Germinal center (tissue), 1 donor: ENCODE measurements around the gene SLC66A3.
"Not testable (repeated sequence)": the region's sequence is repeated elsewhere in the genome, so short reads cannot be mapped to it uniquely, and the experiment has no call there.

ENCODE experiments used
- DNase-seq: peaks from one replicate; pipeline ENCODE4 v3.0.0; 2012; ENCODE audit warnings: mixed read lengths, low spot score

SLC66A3 gene

DNA sequence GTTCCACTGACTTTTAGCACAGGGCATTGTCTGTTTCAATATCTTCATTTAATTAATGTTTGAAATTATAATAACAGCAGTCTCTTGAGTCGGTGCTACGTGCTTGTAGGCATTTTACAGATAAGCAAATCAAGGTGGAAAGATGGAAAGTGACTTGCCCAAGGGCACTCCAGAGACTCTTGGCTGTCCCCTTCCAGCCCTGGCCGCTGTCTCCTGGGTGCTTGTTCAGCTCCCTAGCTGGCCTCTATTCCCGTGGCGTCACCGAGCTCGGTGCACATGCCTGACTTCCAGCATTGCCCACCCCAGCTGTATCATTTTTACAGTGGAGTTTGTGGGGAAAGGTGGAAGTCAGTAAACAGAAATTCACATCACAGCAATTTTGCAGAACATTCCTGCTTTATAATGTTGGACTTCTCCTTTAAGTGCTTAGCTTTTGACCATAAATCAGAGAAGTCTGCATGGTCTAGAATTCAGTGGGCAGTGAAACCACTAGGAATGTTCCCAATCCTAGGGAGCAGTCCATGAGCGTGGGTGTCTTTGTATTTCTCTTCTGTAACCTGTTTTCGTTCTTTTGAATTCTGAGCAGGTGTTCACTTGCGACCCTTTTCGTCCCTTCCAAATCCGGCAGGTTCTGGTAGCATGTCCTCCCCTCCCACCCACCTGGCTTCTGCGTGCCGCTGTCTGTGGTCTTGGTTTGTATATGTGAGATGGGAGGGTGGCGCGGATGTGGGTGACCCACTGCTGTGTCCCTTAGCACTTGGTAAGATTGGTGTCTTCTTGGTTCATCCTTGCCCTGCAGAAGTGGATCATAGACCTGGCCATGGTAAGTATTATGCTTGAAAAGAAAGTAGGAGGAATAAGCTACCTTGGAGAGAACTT, 8.4 kb downstream of the SLC66A3 start:
- DNase-seq: no peak

- not testable (repeated sequence) for DNase-seq
Measured at GRCh38 chr2:11165046-11165445, 9.8 kb downstream of the SLC66A3 start.

DNA sequence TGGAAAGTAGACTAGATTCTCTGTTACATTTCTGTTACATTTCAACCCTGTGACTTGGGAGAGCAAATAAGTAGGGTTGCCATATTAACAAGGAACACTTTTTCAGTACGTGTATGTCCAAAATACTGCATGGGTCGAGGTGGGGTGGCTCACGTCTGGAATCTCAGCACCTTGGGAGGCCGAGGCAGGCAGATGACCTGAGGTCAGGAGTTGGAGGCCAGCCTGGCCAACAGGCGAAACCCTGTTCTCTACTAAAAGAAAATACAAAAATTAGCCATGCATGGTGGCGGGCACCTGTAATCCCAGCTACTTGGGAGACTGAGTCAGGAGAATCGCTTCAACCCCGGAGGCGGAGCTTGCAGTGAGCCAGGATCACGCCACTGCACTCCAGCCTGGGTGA, 11.2 kb downstream of the SLC66A3 start:
- DNase-seq: no peak

DNA sequence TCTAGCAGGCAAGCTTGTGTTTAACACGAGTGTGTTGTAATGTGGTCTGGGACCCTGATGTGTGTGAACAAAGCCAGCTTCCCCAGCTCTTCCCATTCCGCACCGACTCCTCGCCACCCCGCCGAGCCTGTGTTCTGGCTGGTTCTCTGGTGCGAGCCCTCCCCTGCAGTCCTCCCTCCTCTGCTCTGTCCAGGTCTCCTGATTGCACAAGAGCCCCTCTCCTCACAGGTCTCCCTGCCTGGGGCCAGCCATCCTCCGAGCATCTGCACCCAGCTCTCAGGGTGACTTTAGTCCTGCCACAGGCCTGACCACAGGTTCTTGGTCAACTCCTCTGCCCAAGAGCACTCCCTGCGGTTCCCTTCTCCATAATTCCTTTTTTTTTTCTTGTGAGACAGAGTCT, 13.2 kb downstream of the SLC66A3 start:
- DNase-seq: no peak

DNA sequence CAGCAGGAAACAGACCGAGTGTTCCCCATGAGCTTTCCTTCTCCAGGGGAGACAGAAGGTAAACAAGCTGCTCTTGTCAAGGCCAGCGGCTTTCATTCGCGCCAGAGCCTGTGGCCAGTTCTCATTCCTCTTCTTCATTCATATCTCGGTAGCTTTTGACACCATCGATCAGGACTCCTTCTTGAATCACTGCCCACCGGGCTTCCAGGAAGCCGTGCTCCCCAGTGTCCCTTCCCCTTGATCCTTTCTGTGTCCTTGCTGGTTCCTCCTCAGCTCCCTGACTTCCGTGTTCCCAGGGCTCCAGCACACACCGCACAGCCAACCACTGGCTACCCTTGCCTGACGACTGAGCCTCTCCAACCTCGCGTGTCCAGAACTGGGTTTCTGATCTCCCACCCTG, 14.1 kb downstream of the SLC66A3 start:
- DNase-seq: no peak

GRCh38 chr2:11174222-11174621, 19.0 kb downstream of the SLC66A3 start:
- no peak for DNase-seq

- DNase-seq: no peak
Measured at GRCh38 chr2:11175293-11175795, 20.1 kb downstream of the SLC66A3 start.

DNA sequence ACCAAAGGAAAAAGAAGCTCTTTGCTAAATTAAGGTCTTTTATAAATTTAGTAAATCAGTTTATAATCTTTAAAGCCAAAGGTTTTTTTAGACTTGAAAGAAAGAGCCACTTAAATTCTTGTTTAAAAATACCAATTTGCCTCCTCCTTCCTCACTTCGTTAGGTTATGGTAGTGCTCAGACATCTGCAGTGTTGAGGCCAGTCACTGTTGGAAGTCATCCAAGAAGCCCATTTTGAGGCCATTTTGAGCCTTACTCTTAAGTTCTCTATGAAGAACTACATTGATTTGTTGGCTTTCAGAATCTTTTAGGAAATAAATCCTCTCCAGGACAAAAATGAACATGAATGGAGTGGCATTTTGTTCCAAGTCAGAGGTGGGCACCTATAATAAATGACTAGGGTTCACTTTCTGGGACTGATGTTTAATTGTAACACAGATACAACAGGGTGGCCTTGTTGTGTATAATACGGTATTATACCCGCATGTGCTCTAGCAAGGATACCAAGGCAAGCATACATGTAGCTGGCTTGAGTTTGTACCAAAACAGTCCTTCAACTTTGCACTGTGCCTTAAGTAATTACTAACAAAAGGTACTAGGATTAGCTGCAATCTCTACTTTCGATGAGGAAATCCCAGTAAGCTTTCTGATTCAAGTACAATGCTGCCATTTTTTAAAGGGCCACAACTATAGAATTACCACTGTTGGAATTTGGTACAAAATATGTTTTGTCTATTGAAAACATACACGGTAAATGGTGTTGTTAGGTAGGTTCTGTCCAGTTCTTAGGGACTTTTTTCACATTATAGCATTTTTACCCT, 22.8 kb downstream of the SLC66A3 start:
- DNase-seq: no peak

DNA sequence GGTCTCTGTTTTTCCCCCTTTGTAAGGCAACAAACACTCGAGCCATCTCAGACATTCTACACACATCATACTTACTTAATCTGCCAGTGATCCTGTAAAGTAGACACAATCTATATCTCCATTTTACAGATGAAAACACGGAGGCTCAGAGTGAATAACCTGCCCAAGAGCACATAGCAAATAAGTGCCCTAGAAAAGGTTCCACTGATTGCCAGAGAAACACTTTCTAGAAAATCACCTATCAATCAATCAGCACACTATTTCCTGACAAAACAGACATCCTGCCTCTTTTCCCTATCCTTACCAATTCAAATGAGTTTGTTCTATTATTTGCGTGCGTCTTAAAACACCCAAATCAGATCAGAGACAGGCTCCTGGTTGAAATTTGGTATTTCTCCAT, 23.9 kb downstream of the SLC66A3 start:
- no peak for DNase-seq

- DNase-seq: no peak
Measured at GRCh38 chr2:11179899-11180298, 24.6 kb downstream of the SLC66A3 start.

DNA sequence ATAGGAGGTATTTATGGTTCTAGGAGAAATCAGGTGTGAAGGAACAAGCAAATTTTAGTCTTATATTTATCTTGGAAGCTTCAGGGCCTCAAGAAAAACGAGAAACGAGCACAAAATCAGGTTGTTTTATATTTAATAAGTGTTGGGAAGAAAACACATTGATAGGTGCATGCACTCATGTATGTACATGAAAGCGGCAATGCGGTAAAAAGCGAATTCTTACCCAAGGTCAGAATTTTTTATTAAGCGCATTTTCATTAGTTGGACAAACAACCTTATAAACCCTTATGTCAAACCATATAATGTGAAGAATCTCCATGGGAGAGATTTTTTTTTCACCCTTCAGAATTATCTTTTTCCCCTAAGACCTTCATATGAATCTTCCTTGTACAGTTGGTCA, 25.4 kb downstream of the SLC66A3 start:
- DNase-seq: no peak

DNA sequence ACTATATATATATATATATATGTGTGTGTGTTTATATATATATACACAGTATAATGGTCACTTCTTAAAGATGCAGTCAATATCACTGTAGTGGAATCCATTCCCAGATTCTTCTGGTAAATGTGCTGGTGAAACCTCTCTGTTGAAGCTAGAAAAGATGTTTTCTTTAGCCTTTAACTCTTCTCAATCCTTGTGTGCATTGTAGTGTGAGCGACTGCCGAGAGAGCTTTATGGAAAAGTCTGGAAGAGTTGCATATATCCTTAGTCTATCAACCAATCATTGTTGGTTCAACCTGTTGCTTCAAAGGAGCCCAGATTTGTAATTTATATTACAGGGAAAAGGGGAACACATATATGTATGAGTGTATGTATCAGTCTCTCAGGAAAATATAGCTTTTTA, 27.7 kb downstream of the SLC66A3 start:
- no peak for DNase-seq

GRCh38 chr2:11186145-11186544, 30.9 kb downstream of the SLC66A3 start:
- DNase-seq: no peak

DNA sequence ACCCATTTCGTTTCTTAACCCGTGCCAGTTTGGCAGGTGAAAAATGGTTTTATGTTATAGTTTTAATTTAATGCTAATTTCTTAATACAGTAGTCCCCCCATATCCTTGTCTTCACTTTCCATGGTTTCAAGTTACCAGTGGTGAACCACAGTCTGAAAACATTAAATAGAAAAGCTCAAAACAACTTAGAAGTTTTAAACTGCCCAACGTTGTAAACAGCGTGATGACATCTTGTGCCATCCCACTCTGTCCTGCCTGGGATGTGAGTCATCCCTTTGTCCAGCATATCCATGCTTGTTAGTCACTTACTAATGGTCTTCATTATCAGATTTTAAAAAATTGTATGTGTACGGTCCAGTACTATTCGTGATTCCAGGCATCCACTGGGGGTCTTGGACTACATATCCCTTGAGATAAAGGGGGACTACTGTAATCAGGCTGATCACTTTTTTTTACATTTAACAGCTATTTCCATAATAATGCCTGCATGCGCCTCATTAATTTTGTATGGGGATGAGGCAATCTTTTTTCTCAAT, 31.9 kb downstream of the SLC66A3 start:
- DNase-seq: no peak

DNA sequence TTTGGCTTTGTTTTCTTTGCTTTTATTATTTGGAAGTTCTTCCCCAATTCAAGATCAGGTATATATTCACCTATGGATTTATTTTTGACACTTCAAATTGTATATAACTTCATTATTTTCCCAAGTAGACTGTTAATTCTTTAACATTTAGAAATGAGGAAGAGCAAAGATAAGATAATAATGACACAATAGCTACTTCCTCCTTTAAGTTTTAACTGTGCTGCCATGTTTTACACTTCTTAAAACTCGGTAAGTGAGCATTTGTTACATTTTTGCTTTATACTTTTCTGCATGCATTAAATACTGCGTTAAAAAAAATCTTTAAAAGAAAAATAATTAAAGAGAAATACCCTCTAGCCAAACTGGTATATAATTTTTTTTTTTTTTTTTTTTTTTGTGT, 32.5 kb downstream of the SLC66A3 start:
- DNase-seq: no peak

DNA sequence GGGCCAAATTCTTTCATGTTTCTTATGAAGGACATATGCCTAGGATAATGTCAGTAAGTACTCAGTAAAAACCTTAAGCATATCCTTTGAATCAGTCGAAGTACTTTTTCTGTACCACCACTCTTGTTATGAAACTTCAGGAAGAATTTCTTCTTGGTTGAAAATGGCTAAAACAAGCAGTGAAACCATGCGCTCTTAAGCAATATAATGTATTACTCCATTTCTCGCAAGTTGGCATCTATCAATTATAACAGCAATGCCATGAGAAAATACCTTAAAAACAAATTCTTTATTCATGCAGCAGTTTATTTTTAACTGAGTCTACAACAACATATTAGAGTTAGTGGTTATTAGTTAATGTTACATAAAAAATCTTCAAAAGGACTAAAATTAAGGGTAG, 41.0 kb downstream of the SLC66A3 start:
- DNase-seq: no peak

GRCh38 chr2:11200651-11201050, 45.4 kb downstream of the SLC66A3 start:
- DNase-seq: no peak

GRCh38 chr2:11201969-11202368, 46.7 kb downstream of the SLC66A3 start:
- DNase-seq: no peak

DNA sequence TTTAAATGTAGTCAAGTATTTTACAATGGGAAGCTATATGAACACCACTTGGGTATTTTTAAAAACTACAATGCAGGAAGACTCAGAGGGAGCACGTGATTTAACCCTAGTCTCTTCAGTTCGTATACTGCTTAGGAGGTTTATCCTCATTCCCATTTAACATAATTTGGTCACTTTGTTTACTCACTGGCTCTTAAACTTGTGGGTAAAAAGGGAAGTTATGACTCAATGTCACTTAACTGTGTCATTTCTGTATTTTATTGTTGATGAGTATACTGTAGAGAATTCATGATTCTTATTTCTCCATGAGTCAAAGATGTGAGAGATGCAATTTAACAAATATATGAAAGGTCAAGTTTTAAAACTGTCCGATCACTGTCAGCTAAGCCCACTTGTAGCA, 48.2 kb downstream of the SLC66A3 start:
- no peak for DNase-seq

DNA sequence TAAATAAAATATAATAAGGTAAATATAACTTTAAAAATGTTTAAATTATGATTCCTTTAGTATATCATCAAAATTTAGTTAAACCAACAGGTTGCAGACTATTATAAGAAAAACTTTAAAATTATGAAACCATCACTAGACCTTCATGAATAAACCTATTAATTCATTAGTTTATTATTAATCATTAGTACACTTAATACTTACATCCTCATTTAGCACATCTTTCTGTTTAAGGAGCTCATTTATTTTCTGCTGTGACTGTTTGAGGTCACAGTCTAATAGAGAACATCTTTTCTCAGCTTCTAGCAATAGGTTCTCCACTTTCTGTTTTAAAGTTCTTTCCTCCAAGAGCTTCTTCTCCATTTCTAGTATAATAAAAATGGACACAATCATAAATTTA, 52.8 kb downstream of the SLC66A3 start:
- DNase-seq: no peak

- no peak for DNase-seq
Measured at GRCh38 chr2:11212645-11213044, 57.4 kb downstream of the SLC66A3 start.

DNA sequence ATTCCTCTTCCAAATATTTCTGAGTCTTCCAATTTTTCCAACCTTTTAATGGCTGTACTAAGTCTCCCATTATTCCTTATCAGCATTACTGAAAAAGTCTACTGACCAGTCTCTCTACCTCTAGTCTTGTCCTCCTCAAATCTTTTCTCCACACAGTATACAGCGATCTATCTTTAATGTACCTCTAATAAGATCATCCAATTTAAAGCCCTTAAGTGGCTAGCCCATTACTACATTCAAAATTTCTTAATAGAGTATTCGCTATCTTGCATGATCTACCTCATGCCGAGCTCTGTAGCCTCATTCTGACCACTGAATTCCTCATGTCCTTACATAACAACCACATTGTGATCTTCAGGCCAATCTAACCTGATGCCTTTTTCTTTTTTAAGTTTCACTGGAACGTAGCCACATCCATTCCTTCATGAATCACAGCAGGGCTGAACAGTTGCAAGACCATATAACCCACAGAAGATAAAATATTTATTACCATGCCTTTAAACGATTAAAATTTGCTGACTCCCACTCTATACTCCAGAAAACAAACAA, 57.9 kb downstream of the SLC66A3 start:
- no peak for DNase-seq

DNA sequence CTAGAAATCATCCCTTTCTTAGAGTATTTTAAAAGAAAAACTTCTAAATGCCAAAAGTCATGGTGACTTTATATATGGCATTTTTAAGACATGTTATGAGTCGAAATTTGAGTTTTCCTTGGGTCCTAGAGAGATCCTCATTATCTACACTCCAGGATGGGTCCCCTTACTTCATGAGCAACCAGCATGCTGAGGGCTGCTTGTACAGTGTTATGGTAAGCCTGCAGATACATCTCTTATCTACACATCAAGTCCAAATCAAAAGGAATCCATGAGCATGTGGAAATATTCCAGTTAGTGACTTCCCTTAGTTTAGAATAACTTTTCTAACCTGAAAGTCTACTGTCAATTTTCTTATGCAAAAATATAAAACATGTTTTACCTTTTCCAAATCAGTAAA, 58.7 kb downstream of the SLC66A3 start:
- DNase-seq: no peak
